ENCODE results near the gene BTG4.

Gene BTG4

GRCh38 chr11:111454561-111455192 is 57.5 kb downstream of the BTG4 start:
- peak; percentile 36 for DNase-seq (ENCODE audit: low read depth)

GRCh38 chr11:111452817-111453552 is 59.2 kb downstream of the BTG4 start:
- no peak for DNase-seq (ENCODE audit: low read depth)

GRCh38 chr11:111452146-111452545 is 60.0 kb downstream of the BTG4 start:
- DNase-seq (ENCODE audit: low read depth): no peak

GRCh38 chr11:111450480-111451320 is 61.5 kb downstream of the BTG4 start:
- no peak for DNase-seq (ENCODE audit: low read depth)

GRCh38 chr11:111449696-111450479 is 62.3 kb downstream of the BTG4 start:
- DNase-seq (ENCODE audit: low read depth): no peak

GRCh38 chr11:111448831-111449557 is 63.2 kb downstream of the BTG4 start:
- no peak for DNase-seq (ENCODE audit: low read depth)

- DNase-seq (ENCODE audit: low read depth): no peak
Measured at GRCh38 chr11:111448414-111448813, 63.8 kb downstream of the BTG4 start.

GRCh38 chr11:111447931-111448330 is 64.3 kb downstream of the BTG4 start:
- DNase-seq (ENCODE audit: low read depth): no peak

GRCh38 chr11:111447112-111447471 is 65.1 kb downstream of the BTG4 start:
- no peak for DNase-seq (ENCODE audit: low read depth)

GRCh38 chr11:111446404-111447111 is 65.6 kb downstream of the BTG4 start:
- DNase-seq (ENCODE audit: low read depth): peak; percentile 89

GRCh38 chr11:111445586-111445985 is 66.6 kb downstream of the BTG4 start:
- DNase-seq (ENCODE audit: low read depth): no peak

Measured in fibroblast of the conjunctiva (primary cell).